Measurements from ENCODE around the gene BATF3. TPM values are rescaled to one million over a fixed set of nuclear protein-coding genes. Genes with fewer than 3 reads are reported as not detected.
"Not testable (repeated sequence)": the region's sequence is repeated elsewhere in the genome, so short reads cannot be mapped to it uniquely, and the experiment has no call there.

BATF3 gene
- total RNA-seq, 2 experiments from 2014 or later: 2.1 to 3.1 TPM

DNA sequence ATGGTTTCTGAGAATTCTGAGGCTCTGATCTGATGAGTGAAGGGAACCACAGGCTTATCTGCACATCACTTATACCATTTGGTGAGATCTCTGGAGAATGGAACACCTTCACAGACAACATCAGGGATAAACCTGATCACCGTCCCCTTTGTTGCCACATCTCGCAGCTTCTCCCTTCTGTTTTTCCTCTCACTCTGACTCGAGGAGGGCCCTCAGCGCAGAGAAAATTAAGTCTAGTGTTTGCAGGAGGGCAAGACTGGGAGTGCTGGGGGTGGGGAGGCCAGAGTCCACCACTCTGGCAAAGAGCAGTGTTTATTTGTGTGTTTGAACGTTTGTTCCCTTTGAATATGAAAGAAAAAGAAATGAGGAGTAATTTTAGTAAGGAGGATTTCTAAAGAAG lies 29.0 kb upstream of the BATF3 start:
- POLR2A ChIA-PET: interaction anchor here (0.7 to 1.4 kb wide), 2 partner anchors 16 to 71 kb away, joined by 3 read pairs; no protein-coding TSS in a partner anchor

DNA sequence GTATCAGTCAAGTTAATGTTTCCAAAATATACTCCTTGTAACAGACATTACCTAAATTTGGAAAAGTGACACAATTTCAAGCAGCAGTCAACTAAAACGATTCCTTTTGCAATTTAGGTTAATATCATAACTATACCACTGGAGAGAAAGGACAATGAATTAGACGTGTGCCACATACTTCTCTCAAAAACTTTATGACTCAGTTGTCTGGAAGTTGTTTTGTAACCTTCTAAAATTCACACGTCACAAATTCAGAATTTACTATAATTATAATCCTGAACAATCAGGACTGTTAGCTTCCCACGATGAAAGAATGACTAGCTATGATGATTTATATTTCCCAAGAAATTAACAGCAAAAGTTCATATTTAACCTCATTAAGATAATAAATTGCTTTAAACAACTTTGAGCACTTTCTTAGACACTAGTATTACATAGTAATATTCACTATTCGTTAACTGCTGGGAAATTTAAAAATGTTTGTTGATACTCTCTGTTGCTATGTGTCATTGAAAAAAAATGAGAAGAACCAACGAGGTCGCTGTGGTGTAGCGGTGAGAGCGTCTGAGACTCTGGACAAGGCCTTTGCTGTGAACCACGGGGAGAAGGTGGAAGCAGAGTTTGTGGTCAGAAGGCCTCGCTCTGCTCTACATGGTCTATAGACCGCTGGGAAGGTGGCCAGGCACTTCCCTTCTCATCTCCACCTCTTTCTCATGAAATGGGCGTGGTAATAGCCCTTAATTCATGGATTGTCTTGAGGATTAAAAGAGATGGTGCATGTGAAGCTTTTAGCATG lies 27.9 kb upstream of the BATF3 start:
- H3K9me2 ChIP-seq (ENCODE audit: insufficient read depth, low read length): no peaks in the 10 kb centered on the region
- TF ChIP-seq EZH2phosphoT487 (IDR thresholded peaks at IDR 0.05; ENCODE audit: borderline replicate concordance, low read depth, low read length): no peak
- TF ChIP-seq, protein P1, sequence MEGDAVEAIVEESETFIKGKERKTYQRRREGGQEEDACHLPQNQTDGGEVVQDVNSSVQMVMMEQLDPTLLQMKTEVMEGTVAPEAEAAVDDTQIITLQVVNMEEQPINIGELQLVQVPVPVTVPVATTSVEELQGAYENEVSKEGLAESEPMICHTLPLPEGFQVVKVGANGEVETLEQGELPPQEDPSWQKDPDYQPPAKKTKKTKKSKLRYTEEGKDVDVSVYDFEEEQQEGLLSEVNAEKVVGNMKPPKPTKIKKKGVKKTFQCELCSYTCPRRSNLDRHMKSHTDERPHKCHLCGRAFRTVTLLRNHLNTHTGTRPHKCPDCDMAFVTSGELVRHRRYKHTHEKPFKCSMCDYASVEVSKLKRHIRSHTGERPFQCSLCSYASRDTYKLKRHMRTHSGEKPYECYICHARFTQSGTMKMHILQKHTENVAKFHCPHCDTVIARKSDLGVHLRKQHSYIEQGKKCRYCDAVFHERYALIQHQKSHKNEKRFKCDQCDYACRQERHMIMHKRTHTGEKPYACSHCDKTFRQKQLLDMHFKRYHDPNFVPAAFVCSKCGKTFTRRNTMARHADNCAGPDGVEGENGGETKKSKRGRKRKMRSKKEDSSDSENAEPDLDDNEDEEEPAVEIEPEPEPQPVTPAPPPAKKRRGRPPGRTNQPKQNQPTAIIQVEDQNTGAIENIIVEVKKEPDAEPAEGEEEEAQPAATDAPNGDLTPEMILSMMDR (conservative IDR thresholded peaks at IDR 0.05; ENCODE audit: low read length): no peak
- no peaks in the 10 kb centered on the region for H4K20me1 ChIP-seq (ENCODE audit: insufficient read depth, low read length)
- H3K4me3 ChIP-seq (ENCODE audit: low read depth, low read length, poor library complexity, severe bottlenecking): no peak overlapping the region
- no TSS peak for BruUV-seq (replicated peaks)
- no peaks in the 10 kb centered on the region for H3K9me3 ChIP-seq (ENCODE audit: low read length)
- CTCF ChIA-PET (ENCODE audit: unreplicated experiment): no interaction called here
- H3K36me3 ChIP-seq (ENCODE audit: insufficient read depth, low read length): peaks cover 11% of the 10 kb centered on the region; the same call in 1 of the 2 replicates
- DNase-seq (ENCODE audit: low spot score): no peak
- H3K4me2 ChIP-seq (ENCODE audit: low read length): no peak overlapping the region
- POLR2A ChIA-PET: interaction anchor here (0.7 to 1.4 kb wide), 2 partner anchors 17 to 70 kb away, joined by 3 read pairs; no protein-coding TSS in a partner anchor
- H2AFZ ChIP-seq (ENCODE audit: low read length): no peak overlapping the region
- intact Hi-C loops (cut with micrococcal nuclease; ENCODE audit: unreplicated experiment): no loop called here
- no peak overlapping the region for H3K27ac ChIP-seq (ENCODE audit: low read depth, low read length, poor library complexity, severe bottlenecking)
- H3K4me1 ChIP-seq (ENCODE audit: insufficient read depth, low read length, poor library complexity, severe bottlenecking): no peaks in the 10 kb centered on the region
- H3K79me2 ChIP-seq (ENCODE audit: insufficient read depth, low read depth, low read length): no peaks in the 10 kb centered on the region

More for the DNA sequence above, 29.0 kb upstream of the BATF3 start:
- intact Hi-C loops (cut with micrococcal nuclease; ENCODE audit: unreplicated experiment): no loop called here
- H3K9me3 ChIP-seq (ENCODE audit: low read length): no peaks in the 10 kb centered on the region
- DNase-seq (ENCODE audit: low spot score): no peak
- H3K4me1 ChIP-seq (ENCODE audit: insufficient read depth, low read length, poor library complexity, severe bottlenecking): no peaks in the 10 kb centered on the region
- H3K79me2 ChIP-seq (ENCODE audit: insufficient read depth, low read depth, low read length): no peaks in the 10 kb centered on the region
- H3K4me2 ChIP-seq (ENCODE audit: low read length): no peak overlapping the region
- H3K4me3 ChIP-seq (ENCODE audit: low read depth, low read length, poor library complexity, severe bottlenecking): no peak overlapping the region
- no peaks in the 10 kb centered on the region for H3K9me2 ChIP-seq (ENCODE audit: insufficient read depth, low read length)
- no peak overlapping the region for H3K27ac ChIP-seq (ENCODE audit: low read depth, low read length, poor library complexity, severe bottlenecking)
- peaks cover 17% of the 10 kb centered on the region; the same call in 1 of the 2 replicates for H3K36me3 ChIP-seq (ENCODE audit: insufficient read depth, low read length)
- no peak overlapping the region for H2AFZ ChIP-seq (ENCODE audit: low read length)
- BruUV-seq (replicated peaks): no TSS peak
- no peaks in the 10 kb centered on the region for H4K20me1 ChIP-seq (ENCODE audit: insufficient read depth, low read length)
- CTCF ChIA-PET (ENCODE audit: unreplicated experiment): no interaction called here
- no peak for TF ChIP-seq EZH2phosphoT487 (IDR thresholded peaks at IDR 0.05; ENCODE audit: borderline replicate concordance, low read depth, low read length)
- TF ChIP-seq, protein P1 (conservative IDR thresholded peaks at IDR 0.05; ENCODE audit: low read length): no peak

DNA sequence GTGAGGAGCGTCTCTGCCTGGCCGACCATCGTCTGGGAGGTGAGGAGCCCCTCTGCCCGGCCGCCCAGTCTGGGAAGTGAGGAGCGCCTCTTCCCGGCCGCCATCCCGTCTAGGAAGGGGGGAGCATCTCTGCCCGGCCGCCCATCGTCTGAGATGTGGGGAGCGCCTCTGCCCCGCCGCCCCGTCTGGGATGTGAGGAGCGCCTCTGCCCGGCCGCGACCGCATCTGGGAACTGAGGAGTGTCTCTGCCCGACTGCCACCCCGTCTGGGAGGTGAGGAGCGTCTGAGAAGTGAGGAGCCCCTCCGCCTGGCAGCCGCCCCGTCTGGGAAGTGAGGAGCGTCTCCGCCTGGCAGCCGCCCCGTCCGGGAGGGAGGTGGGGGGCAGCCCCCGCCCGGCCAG lies 25.0 kb upstream of the BATF3 start:
- H3K27ac ChIP-seq (ENCODE audit: low read depth, low read length, poor library complexity, severe bottlenecking); H2AFZ ChIP-seq (ENCODE audit: low read length); POLR2A ChIA-PET; H3K9me2 ChIP-seq (ENCODE audit: insufficient read depth, low read length); H3K79me2 ChIP-seq (ENCODE audit: insufficient read depth, low read depth, low read length); intact Hi-C loops (cut with micrococcal nuclease; ENCODE audit: unreplicated experiment); BruUV-seq (replicated peaks); H3K9me3 ChIP-seq (ENCODE audit: low read length); H3K4me2 ChIP-seq (ENCODE audit: low read length); H3K36me3 ChIP-seq (ENCODE audit: insufficient read depth, low read length); DNase-seq (ENCODE audit: low spot score); H4K20me1 ChIP-seq (ENCODE audit: insufficient read depth, low read length); H3K4me3 ChIP-seq (ENCODE audit: low read depth, low read length, poor library complexity, severe bottlenecking); CTCF ChIA-PET (ENCODE audit: unreplicated experiment); H3K4me1 ChIP-seq (ENCODE audit: insufficient read depth, low read length, poor library complexity, severe bottlenecking): not testable (repeated sequence)

Measured in OCI-LY7 (cell line).